GM18909 (cell line): ENCODE data around the gene PANX1.

ENCODE experiments used
- ATAC-seq: cut with Tn5 transposase; IDR thresholded peaks from one replicate; pipeline ENCODE4 v1.9.1; 2021; ENCODE audit warnings: mild to moderate bottlenecking; ENCODE audit not compliant: unreplicated experiment, poor library complexity

The PANX1 gene

DNA sequence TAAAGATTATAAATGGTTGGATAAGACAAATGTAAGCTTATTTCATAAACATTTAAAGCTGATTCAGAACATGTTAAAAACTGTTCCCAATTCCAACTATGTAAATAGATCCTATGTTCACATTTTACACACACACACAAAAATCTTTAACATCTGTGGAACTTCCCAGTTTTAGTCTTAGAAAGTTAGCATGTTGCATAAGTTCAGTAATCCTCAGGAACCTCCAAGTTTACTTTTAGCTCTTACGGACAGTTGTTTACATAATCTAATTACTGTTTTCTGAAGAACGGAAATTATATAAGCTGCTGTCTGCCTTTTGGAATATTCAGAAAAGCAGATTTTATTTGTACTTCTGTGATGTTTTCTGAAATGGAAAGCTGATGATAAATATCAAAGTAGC lies 53.3 kb downstream of the PANX1 start:
- no peak for ATAC-seq

DNA sequence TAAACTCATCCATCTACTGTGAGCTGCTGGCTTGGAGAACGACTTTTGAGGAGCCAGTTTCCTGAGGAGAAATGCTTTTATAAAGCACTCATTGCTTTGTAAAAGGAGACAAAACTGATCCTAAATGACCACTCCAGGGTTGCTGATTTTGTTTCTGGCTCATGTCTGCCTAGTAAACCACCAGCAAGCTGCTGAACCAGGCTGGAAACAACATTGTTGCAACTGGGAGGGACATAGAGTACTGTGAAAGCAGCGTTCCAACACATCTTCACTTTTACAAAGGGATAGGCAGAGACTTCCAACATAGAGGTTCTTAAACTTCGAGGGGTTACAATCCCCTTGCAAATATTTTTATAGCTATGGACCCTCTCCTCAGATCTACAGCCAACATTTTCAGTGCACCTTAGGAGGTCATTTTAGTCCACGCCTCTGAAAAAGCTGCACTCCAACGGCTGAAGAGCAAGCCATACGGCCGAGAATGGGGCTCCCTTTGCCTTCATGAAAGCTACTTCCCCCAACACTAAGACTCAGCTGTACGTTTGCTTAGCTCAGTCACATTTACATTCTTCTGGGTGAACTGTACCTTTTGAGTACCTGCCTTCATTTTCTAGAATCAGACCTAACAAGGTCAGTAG lies 54.7 kb downstream of the PANX1 start:
- peak; percentile 11 for ATAC-seq

DNA sequence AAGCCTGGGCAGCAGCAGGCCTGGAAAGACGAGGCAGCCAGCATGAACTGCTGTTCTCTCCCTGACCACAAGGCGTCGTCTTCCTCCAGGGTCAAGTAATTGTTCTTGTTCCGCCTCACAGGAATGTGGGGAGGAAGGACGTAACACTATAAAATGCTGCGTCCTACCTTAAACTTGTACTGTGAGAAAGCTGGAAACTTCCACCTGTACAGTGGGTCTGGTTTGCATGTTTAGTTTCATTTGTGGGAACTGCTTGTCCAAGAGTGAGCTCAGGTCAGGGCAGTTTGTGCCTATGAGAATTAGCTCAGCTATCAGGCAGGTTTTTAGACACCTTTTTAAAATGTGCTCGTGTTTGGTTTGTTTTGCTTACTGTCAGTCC lies 55.2 kb downstream of the PANX1 start:
- ATAC-seq: peak; percentile 65

DNA sequence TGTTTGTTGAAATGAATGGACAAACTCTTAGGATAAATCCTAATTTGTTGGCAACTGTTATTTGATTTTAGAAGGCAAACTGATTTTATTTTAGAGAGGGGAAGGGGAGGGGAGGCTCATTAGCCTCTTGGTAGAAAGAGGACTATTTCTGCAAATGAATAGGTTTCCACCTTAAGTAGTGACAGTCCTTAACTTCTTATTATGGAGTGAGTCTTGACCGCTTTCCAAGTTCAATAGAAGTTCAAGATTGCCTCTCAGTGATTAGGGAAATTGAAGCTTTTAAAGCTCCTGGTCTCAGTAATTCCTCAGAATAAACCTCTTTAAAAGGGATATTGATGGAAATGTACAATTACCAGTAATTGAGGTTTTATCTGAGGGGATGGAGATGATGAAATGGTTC lies 55.7 kb downstream of the PANX1 start:
- no peak for ATAC-seq

DNA sequence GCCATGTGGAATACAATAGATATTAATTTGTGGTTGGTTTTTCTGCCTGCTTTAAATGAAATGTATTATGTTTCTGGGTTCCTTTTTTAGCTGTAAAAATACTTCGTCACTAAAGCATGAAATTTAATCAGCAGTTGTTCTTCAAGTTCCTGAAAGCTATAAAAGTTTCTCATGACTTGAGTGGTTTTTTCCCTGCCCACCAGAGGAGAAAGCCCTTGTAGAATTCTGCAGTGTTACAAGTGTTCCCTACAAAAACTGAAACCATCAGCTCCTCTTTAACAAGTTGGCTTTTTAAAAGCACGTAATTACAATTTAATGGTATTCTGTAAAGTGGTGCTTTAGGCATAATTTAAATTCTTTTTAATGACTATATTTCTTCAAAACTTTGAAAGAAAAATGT lies 56.2 kb downstream of the PANX1 start:
- no peak for ATAC-seq

DNA sequence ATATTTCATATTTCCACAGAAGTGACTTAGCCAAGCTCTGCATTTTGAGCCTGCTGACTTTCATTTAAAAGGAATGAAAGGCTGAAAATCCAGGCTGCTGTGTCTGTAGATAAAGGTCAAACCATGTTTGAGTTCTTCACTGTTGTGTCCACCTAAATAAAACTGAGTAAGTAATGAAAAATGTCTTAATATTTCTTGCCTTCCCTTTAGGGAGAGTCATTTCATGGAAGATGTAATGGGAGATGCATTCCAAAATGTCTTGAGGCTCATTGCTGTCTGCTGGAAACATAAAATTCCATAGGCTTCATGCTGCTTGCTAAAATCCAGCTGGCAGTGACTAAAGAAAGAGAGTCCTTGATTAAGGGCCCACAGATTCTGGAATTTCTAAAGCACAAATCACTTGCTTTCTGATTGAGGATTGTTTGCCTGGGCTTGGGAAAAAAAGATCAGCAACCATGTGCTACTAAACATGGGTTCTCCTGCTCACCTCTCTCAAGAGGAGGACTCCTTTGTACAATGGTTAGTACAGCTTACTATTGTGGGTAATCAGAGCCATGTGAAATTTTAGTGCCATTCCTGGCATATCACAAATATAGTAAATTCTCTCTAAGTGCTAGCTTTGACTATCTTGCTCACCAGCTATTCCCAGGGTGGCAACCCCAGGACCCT lies 56.9 kb downstream of the PANX1 start:
- ATAC-seq: no peak

DNA sequence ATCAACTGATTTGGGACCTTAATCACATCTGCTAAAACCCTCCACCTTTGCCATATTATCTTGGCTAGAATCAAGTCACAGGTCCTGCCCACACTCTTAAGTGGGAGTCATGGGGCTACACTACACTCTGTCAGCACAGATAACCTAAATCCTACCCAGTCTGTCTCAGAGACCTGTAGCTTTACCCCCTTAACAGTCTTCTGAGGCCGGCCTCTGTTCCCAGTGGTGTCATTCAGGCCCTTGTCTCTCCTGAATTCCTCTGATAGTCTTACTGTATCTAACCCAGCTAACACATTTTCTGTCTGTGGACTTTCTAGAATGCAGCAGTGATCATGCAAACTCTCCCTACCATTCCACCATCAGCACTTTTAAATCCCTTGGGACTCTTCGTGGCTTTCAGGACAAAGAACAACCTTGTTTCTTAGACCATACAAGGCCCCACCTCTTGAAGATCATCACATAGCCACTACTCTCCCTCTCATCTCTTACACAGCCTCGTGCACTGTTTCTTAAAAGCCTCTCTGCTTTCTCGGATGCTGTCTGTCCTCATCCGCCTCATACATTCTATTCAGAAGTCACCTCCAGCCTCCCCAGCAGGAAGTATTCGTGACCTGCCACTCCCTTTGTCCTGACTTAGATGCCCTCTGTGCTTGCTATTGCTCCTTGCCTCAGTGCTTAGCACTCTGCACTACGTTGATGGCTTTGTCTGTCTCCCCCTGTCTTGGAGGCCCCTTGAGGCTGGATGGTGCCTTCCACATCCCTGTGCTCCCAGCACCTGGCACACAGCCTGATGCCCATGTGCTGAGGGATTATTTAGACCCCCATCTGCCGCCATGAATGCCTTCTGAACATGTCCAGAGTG lies 57.9 kb downstream of the PANX1 start:
- ATAC-seq: no peak

DNA sequence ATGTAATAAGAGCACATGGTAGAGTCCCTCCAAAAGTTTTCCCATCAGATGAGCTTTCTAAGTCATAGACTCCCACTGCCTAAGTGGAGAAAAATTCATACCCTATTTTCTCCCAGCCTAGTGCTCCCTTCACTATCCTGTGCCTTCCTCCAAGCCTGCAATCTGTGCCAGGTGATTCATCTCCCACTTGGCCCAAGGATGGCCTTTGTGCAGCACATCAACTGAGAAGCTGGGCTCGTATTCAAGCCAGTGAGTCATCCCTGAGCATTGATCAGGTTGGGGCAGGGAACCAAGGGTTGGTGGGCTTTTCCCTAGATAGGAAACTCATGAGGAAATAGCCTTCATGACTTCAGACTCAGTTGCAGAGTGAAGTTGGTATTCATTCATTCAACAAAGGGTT lies 64.6 kb downstream of the PANX1 start:
- ATAC-seq: no peak

DNA sequence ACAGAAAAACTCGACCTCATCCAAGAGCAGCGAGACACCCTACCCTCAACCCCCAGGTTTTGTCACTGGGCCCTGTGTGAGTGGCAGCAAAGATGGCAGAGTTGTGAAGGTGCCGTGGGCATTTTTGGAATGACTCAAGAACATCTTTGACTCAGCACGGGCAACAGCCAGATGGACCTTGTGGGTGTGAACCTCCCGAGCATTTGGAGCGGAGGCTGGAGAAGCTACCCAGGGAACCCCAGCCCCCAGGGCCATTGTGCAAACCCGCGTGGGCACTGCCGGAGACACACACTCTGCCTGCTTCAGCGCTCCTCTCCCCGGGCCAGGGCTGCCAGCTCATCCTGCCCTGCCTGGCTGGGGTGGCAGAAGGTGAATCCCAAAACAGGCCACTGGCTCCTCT lies 66.1 kb downstream of the PANX1 start:
- no peak for ATAC-seq

DNA sequence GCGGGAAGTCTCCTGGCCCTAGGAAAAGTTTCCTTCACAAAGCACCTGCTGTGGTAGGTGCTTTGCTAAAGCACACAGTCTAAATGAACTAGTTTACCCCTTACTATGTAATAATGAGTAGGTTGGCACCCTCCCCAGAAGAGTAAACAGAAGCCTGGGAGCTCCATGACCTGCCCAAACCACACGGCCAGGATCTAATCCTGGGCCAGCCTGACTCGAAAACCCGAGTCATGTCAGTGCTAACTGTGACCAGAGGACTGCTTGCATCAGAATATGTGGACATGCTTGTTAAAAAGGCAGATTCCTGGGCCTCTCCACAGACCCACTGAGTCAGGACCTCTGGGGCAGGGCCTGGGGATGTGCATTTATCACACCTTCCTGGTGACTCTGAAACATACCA lies 67.7 kb downstream of the PANX1 start:
- no peak for ATAC-seq

DNA sequence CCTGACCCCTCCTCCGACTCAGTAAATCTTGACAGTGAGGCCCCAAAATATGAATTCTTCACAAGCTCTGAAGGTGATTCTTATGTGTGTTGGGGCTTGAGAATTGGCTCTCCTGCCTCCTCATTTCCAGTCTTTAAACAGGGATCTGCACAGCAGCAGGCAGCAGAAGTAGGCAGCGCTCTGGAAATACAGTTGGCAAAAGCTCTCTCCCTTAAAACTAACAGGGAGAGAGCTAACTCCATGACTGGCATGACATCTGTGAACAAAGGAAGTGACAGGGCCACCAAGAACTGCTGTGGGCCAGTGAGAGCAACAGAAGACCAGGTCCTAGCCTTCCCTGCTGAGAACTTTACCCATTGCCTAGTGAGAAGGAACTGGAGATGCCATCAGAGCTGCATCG lies 70.1 kb downstream of the PANX1 start:
- no peak for ATAC-seq

DNA sequence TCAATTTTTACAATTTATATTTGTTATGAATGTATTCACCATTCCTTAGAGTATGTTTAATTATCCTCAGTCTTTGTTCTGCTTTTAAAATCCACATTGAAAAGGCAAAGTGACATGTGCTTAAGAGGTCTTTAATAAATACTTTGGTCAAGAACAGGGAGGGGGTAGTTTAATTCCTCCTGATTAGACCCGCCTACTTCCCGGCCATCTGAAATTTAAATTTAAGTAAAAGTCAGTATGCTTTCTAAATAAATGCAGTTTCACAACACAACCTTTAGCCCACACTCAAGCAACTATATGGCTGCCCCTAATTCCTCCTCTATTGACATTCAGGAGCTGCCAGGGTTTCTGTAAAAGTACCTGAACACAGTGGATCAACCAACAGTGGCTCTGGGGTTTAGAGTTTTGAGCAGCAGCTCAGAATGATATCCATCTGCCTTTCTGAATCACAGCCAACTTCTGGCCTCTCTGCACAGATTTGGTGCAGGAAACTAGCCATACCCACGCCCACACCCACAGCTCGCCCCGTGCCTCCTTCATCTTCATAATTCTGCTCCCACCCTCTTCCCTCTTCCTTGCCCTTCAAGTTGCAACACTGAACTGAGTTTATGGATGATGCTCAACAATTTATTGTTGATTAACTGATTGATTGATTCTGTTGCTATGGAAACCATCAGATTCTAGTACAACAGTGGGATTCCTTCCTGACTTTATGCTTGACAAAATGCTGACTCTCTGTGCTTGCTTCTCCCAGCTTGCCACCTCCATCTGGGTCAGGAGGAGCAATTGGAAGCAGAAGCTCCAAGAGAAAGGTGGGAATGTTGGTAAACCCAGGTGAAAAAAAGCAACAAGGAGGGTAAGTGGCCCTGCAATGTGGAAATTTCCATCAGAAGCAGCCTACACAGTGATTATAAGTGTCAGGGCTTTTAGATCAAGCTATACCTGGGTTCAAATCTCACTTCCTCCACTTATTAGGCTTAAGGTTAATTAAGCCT lies 70.8 kb downstream of the PANX1 start:
- no peak for ATAC-seq

DNA sequence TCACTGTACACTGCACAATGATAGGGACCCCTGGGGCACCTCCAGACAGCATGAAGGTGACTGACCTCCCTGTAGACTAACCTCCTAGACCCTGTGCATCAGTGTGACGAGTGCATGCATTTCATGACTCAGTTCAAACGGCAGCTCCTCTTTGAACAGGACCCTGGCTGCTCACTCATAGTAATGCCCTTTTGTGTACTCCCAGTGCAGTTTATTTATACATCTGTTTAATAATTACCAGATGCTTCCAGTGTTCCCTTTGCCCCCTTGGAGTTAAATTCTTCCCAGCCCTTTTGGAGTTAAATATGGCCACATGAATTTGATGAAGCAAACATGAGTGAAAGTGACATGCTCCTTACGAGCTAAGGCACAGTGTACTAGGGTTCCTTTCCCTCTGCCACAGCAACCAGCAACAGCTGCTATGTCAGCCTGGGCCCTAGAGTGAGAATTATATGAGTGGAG lies 72.4 kb downstream of the PANX1 start:
- ATAC-seq: no peak

DNA sequence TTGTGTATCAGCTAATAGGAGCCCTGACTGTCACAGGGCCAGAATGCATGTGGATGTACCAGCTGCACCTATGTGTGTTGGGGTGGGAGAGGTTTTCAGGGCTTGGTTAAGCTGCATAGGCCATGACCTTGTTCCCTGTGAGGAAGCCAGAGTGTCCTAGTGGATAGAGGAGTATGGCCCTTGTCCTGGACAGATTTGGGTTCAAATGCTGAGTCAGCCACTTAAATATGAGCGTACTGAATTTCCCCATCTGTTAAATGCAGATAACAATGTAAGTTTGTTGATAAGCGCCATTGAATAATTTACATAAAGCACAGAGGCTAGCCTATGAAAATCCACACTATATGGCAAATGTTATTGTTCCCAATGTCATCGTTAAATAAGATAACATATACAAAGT lies 74.4 kb downstream of the PANX1 start:
- ATAC-seq: no peak

DNA sequence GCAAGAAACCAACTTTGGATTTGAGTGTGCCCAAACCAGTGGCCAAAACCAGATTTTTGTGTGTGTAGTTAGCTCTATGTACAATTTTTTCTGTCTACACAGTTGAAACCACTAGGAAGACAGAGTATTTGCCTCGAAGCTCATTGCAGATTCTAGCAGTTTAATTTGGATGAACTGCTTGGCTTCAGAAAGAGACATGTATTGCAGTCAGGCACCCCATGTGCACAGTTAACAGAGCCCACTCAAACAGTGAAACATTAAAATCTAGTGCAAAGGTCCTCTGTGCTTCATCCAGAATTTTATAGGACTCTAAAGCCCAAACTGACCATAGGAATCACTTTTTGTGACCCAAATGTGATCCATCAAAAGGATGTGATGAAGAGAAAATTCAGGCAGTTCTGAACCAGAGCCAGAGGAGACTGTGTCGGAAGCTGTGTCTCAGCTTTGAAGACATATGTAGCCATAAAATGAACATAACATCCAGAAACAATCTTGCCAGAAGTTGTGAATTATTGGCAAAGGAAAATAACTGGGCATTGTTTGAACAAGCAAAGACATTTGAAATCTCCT lies 82.7 kb downstream of the PANX1 start:
- no peak for ATAC-seq

DNA sequence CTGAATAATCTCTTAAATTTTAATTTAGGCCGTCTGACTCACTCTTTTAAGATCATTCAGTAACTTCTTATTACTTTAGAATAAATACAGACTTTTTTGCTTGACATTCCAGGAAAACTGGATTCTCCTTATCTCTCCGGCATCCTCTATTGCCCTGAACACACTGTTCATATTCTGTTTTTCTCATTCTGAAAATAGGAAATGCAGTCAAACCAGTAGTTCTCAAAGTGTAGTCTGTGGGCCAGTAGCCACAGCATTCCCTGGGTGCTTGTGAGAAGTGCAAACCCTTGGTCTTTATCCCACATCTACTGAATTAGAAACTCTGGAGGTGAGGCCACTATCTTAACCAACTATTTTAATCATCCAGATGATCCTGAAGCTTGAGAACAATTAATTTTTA lies 84.3 kb downstream of the PANX1 start:
- ATAC-seq: no peak

DNA sequence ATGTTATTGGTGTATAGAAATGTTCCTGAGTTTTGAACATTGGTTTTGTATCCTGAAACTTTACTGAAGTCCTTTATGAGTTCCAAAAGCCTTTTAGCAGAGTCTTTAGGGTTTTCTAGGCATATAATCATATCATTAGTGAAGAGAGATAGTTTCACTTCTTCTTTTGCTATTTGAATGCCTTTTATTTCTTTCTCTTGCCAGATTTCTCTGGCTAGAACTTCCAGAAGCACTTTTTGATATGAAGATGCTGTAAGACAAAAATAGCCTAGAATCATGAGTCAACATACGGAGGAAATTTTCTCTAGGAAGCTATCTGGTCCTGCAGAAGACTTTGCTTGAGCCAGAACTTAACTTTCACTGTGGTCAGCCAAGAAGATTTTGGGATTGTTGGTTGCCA lies 89.1 kb downstream of the PANX1 start:
- no peak for ATAC-seq

DNA sequence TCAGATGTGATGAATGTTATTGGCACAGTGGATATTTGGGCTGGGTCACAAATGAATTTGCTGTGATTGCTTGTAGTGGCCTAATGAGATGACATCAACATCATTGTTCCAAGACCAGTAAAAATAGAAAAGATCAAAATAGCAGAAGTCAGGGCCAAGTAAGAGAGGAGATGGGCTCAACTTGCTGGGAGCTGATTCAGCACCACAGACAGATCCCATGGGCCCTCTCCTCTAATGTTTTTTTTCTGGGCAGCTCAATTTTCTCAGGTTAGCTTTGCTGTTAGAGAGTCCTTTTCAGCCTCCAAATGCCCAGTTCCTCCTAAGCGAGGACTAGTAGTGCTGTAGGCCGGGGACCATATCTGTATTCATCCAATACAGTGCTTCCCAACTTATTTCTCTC lies 89.7 kb downstream of the PANX1 start:
- no peak for ATAC-seq

DNA sequence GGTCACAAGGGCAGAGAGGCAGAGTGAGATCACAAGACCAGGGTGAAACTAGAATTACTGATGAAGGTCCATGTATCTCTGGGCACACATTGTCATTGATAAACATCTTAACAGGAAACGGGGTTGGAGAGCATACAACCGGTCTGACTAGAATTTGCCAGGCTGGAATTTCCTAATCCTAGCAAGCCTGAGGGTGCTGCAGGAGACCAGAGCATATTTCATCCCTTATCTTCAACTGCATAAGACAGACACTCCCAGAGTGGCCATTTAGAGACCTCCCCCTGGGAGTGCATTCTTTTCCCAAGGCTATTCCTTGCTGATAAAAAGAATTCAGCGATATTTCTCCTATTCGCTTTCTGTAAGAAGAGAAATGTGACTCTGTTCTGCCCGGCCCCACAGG lies 91.1 kb downstream of the PANX1 start:
- ATAC-seq: no peak

DNA sequence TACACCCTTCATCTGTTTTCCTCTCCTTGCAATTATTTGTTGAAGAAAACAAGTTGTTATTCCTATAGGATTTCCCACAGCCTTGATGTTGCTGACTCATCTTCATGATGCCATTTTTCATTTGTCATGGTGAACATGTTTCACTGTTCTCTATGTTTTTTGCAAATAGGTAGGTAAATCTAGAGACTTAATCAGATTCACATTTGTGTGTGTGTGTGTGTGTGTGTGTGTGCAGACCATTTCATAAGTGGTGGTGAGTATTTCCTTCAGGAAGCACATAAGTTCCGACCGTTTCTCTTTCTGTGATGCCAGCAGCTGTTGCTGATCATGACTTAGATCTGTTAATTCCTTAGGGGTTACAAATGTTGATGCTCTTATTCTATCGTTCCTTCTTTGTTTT lies 95.4 kb downstream of the PANX1 start:
- ATAC-seq: no peak
